T-helper 2 cell treated with Interferon-gamma antibody and Interleukin-4, amounts not matched to agents 100 ng/mL and 5 ng/mL, for 36 hours (primary cell): ENCODE data around the gene TMEM212. TPM values are rescaled to one million over a fixed set of nuclear protein-coding genes. Genes with fewer than 3 reads are reported as not detected.

Source experiments
- intact Hi-C: fragments of 100-400 bp; cut with micrococcal nuclease; formaldehyde crosslinking; loops from one replicate; pipeline ENCODE4 v1.15.1; 2023
- total RNA-seq: library from RNA; stranded (reverse); gene quantifications from 2 replicates; pipeline ENCODE4 v1.2.3, GENCODE V29; 2022

The TMEM212 gene
- total RNA-seq = not detected in 2 replicates

DNA sequence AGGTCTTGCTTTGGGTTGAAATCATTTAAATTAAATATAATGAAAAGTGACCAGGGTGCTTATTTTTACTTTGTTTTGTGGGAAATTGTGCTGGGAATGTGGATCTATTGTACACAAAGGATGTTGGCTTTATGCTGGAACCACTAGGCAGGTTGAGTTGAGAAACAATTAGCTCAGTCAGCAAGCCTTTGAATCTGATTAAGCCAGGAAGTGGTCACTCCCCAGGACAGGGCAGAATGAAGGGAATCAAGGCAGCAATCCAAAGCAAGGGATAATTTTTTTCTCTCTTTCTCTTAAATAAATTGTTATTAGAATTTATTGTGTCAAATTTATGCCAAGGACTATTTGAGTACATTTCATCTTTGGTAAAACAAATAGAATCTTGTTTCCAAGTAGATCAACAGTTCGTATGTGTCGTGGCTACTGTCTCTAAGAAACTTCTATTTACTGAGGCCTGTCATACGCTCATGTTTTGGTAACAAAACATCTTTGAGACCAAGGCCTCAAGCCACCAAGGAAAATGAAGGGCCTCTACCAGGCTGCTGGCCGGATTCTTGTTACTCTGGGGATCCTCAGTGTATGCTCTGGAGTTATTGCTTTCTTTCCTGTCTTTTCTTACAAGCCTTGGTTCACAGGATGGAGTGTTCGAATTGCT is at the start of gene TMEM212:
TMEM212 (plus strand) TSS at position 486 of the 655 bp plus-strand sequence; CDS start at position 521, 35 bp downstream.
- intact Hi-C loops = loop anchor here (10.0 kb wide), 1 partner anchor 262 kb away; no protein-coding TSS in a partner anchor

DNA sequence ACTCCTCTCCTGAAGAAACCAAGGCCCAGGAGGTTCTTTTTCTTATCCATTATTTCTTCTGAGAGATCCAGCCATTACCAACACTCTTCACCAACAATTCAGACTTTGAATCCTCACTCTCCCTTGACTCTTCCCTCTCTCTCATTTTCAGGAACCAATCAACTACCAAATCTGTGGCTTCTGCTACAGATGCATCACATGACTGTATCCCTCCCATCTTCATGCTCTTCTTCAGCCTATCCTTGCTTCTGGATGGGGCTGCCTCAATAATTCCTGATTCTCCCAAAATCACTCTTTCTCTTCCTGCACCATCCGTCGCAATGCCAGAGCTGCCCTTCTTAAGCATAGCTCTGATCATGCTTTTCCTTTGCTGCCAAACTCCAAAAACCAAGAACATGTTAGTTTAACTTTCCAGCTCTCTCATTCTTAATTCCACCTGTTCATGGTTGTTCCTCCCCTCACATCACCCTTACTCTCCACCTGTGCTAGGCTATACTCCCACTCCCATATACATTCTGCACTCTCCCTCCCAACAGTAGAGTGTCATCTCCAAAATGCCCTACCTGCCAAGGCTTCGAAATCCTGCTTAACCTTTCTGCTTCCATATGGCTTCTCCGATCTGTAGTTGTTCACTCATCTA is 46.4 kb upstream of the TMEM212 start:
- intact Hi-C loops = no loop called here

DNA sequence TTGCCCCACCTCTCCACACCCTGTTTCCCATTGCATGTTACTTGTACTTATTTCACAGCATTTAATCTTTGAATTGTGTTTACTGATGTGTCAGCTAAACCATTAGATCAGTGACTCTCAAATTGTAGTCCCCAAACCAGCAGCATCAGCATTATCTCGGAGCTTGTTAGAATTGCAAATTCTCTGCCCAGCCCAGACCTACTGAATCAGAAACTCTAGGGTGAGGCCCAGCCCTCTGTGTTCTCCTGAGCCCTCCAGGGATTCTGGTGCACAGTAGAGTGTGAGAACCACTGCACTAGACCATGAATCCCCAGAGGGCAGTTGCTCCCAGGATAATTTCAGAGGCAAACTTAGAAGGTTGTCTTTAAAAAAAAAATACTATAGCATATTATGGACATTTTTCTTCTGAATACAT is 45.9 kb upstream of the TMEM212 start:
- intact Hi-C loops = no loop called here

DNA sequence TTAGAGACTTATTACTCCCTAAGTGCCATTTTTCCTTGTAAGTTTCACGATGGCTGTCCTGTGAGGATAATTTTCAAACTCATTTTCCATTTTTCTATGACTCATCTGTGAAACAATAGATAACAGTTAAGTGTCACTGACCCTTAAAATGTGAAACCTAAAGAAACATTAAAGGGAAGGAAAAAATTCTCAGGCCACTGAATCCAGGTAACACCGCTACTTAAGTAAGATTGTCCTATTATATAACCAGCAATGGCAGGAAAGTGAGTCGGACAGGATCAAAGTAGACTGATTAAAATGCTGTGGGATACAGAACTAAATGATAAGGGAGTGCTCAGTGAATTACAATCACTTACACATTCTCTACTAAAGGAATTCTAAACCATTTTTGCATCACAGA is 45.3 kb upstream of the TMEM212 start:
- intact Hi-C loops = no loop called here

DNA sequence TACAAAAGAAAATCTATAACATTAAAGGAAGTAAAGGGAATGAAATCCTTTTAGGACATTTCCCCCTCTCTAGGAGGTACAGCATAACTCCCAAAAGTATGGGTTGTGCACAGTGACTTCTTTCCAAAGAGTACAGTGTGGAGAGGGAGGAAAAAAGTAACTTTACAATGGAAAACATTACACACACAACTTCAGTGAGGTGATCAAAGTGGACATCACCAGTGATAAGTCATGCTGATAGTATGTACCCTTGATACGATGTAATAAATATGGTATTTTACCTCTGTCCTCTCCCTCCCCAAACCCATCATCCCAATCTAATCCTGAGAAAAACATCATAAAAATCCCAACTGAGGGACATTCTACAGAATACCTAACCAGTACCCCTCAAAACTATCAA is 43.6 kb upstream of the TMEM212 start:
- intact Hi-C loops = no loop called here

DNA sequence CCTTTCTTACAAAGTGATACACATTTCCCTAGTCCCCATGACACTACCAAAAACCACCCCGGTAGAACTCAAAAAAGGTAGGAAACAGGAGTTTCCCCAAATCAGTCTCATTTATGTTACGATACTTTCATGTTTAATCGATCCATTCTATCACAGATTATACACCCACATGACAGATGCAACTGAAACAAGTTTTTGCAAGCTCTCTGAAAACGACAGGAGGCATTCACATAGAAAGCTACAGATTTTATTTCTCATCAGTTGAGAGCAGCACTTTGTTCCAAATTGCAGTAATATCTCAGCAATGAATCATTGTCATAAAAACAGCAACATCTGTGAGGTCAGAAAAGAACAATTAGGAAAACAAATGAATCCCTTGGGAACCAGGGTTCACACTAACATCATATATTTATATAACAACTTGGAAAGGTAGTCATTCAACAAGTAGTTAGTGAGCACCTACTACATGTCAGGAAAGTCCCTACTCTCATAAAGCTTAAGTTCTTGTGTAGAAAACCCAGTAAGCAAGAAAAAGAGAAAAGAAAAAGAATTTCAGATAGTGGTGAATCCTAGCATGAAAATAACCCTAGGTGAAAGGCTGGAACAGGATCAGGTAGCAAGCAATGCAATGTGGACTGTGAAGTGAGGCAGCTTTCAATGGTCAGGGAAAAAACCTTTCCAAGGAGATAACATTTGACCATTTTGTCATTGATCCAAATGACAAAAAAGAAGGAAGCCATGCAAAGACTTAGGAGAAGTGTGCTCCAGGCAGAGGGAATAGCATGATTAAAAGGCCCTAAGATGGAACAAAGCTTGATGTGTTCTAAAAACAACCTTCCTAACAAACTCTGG is 41.2 kb upstream of the TMEM212 start:
- intact Hi-C loops = loop anchor here (10.0 kb wide), 1 partner anchor 233 kb away; the partner anchor contains the start of gene FNDC3B

DNA sequence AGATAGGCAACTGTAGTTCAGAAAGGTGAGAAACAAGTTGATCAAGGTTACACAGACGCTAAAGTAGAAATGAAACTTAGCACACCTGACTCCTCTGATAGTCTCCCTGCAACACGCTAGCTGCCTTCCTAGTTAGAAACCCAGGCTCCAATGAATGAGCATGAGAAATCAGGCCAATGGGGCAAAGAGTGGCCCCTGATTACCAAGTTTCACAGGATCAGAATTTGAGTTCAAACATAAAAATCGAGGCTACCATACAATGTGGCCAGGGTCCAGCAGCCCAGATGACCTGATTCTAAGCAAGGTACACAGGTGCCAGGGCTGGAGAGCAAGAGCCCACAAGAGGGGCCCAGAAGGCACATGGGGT is 40.6 kb upstream of the TMEM212 start:
- intact Hi-C loops = loop anchor here (10.0 kb wide), 1 partner anchor 232 kb away; the partner anchor contains the start of gene FNDC3B

DNA sequence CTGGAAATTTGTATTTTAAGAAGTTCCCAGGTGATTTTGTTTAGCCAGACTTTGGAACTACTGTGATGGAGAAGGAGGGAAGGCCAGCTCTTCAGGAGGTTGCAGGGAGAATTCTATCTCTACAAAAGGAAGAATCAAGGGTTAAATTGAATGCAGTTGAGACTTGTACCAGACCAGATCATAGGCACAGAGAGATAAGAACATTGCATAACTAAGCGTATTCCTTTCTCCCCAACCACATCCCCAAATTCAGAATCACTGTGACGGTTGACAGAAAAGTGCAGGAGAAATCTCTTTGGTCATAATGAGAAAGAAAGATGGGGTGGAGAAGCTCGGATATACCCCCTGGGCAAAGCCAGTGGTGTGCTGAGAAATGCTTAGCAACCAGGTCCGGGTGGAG is 40.1 kb upstream of the TMEM212 start:
- intact Hi-C loops = loop anchor here (10.0 kb wide), 1 partner anchor 232 kb away; the partner anchor contains the start of gene FNDC3B

DNA sequence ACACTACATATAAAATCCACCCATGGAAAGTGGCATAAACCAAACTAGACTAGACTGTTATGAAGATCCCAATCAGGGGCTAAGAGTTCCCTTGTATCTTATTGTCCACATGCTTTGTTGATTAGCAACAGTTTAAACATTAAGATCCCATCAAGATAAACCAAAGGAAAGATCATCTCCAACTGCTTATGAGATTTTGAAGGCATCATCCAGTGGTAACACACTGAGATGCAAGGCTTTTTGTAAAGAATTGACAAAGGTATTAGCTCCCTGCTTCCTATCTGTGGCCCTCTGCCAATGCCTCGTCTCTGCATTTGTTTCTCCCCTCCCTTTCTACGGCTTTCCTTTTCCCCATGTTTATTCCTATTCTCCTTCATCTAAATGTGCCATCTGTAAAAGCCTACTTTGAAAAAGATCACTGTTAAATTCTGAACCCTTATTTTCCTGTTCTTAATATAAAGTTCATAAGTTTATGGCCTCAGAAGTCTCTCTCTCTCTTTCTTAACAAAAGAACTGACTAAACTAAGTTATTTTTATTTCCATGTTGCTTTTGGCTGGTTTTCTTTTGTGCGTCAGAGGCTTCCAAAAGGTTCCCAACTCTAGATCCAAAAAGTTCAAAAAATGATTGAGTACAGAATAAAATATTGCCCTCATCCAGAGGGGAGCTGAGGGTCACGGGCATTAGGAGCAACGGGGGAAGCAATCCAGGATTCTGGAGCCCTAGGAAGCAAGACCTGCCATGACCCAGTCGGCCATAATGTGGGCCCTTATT is 38.3 kb upstream of the TMEM212 start:
- intact Hi-C loops = loop anchor here (10.0 kb wide), 1 partner anchor 230 kb away; the partner anchor contains the start of gene FNDC3B

DNA sequence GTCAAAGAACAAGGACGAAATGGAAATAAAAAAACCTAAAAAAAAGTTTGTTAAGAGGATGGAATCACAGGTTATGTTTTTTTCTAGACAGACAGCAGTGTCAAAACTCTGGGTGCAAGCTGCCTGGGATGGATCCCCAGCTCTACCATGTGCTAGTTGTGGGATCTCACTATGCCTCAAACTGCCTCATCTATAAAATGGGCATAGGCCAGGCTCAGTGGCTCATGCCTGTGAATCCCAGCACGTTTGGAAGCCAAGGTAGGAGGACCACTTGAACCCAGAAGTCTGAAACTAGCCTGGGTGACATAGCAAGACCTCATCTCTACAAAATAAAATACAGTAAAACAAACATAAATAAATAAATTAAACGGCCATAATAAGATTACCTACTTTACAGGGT is 37.5 kb upstream of the TMEM212 start:
- intact Hi-C loops = loop anchor here (10.0 kb wide), 1 partner anchor 229 kb away; the partner anchor contains the start of gene FNDC3B

DNA sequence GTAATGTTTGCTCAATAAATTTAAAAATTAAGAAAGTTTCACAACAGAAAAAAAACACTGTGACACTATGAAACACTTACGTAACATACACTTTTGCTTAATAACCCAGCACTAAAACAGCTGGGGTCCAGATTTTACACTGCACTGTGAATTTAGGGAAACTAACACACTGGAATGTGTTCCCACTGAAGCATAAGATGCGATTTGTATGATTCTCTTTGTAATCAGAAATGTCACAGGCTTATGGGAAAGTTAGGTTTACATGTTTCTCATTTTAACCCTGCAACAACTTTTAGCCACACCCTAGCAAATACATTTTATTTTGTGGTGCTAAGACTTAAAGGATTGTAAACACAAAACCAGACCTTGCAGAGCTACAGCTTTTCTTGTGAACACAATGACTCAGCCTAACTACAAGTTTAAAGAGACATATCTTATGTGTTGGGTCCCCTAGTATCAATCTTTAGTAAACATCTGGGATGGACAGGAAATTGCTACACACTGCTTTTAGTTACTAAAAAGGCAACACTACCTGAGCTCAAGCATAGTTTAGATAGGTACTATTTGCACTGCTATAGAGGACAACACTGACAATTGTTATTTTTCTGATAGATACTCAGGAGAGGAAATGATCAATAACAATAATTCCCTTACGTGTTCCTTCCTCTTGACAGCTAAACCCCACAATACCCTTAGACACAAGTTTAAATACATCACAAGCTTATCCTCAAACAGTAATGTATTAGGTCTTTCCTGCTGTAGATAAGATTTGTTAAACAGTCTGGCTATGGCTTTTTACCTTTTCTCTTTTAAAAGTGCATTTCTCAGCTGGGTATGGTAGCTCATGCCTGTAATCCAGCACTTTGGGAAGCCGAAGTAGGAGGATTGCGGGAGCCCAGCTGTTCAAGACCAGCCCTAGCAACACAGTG is 36.7 kb upstream of the TMEM212 start:
- intact Hi-C loops = loop anchor here (10.0 kb wide), 1 partner anchor 228 kb away; the partner anchor contains the start of gene FNDC3B

DNA sequence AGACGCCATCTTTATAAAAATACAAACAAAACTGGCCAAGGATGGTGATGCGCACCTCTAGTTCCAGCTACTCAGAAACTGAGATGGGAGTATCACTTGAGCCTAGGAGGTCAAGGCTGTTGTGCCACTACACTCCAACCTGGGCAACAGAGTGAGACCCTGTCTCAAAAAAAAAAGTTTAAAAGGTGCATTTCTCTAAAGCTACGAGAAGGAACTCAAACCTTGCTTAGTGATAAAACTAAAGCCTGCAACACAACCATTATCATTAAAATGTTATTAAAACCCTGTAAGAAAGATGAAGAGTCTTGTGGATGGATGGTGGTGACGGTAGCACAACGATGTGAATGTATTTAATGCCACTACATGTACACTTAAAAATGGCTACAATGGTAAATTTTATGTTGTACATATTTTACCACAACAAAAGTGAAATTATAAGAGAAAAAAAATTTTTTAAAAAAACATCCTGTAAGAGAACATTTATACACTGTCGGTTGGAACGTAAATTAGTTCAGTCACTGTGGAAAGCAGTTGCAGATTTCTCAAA is 35.9 kb upstream of the TMEM212 start:
- intact Hi-C loops = loop anchor here (10.0 kb wide), 1 partner anchor 228 kb away; the partner anchor contains the start of gene FNDC3B

DNA sequence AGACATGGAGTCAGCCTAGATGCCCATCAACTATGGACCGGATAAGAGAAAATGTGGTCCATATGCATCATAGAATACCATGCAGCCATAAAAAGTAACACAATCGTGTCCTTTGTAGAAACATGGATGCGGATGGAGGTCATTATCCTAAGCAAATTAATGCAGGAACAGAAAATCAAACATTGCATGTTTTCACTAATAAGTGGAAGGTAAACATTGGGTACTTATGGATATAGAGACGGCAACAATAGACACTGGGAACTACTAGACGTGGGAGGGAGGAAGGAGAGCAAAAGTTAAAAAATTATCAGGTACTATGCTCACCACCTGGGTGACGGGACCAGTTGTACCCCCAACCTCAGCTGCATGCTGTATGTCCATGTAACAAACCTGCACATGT is 35.3 kb upstream of the TMEM212 start:
- intact Hi-C loops = loop anchor here (10.0 kb wide), 1 partner anchor 227 kb away; the partner anchor contains the start of gene FNDC3B

DNA sequence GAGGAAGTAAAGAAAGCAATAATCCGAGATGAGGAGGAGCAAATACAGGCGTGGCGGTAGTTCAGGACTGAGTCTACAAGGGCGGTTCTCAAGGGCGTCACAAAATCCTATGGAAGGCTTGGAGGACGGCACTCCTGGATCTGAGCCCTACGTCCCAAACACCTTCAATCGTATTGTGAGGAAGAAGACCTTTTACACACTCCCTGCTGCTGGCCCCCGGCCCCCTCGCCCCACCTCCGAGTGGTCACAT is 33.6 kb upstream of the TMEM212 start:
- intact Hi-C loops = loop anchor here (10.0 kb wide), 1 partner anchor 225 kb away; the partner anchor contains the start of gene FNDC3B

DNA sequence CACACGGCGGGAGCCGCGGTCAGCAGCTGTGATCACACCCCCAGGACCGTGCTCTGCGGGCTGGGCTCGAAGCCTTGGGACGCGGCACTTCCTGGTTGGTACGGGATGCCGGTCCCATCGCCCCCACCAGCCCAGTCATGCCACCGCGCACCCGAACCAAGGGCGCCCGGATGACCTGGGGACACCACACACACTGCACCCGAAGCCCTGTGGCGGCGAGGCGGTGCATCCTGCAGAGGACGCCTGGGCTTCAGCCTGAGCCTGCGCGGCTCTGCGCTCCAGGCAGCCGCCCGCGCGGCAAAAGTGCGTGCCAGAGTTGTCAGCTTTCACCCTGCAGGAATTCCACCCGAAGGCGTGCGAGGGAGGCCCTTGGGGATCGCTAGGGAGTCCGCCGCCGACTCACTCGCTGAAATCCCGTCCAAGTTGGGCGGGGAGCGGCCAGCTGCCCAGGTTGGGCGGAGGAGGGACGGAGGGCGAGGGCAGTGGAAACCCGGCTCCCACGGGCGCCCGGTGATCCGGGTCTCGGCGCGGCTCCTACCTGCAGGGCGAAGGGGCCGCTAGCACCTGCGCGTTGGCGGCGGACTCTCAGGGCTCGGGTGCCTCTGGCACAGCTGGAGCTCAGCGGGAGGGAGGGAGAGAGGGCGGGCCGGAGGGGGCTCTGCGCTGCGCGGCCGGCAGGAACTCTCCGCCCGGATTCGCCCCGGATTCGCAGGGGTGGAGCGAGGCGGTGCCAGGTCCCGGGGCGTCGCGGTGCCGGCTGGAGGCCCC is 33.1 kb upstream of the TMEM212 start, which contains the start of gene PLD1:
PLD1 (minus strand) TSS at position 623 of the 768 bp plus-strand sequence. CDS start 72,432 bp downstream, outside the sequence.
- intact Hi-C loops = loop anchor here (10.0 kb wide), 2 partner anchors 225 to 525 kb away; partner anchors contain the start of gene FNDC3B

DNA sequence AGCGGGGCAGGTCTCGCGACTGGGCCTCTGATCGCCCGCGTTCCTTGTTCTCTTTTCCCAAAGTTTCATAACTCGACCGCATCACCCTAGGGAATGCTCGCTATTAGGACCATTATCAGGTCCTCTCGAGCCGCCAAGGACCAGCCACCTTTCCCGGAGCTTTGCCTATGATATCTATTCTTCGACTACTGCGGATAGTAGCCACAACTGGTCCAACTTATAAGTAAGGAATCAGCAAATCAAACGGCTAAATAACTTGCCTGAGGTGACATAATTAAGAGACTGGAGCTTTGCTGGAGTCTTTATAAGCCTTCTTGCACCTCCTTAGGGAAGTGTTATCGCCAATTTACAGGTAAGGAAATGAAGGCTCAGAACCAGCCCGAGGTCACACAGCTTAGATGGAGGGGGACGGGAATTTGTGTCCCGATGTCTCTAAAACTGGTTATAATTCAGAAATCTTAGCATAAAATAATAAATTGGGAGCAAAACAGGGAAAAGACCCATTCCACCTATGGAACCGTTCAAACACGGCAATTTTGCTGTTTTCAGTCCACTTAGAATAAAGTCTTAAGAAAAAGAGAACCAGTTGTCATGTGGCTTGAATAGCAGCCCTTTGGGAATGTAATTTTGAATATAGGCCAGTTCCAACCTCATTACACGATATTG is 32.4 kb upstream of the TMEM212 start:
- intact Hi-C loops = loop anchor here (10.0 kb wide), 1 partner anchor 524 kb away; no protein-coding TSS in a partner anchor

DNA sequence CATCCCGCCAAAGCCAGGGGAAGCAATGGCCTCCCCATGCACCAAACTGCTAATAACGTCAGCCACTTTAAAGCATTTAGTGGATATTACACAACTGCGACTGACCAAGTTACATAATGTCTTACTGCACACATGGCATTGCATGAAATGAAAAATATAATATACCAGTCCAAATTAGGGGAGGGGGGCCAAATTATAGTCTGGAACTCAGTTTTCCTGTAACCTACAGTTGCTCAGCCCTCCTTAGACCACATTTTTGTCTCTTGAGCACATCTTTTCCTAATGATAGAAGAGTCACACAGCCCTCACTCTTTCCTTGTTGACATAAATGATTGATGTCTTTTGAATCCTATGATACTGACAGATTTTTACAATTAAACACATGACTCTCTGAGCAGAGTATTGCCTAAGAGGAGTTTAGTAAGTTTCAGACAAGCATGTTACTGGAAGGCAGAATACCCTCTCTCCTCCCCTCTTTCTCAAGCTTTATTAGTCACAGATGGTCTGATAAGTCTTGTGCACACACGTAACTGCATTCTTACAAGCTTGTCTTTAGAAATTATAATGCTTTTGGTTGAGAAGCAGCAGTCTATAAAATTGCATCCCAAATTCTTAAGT is 31.7 kb upstream of the TMEM212 start:
- intact Hi-C loops = loop anchor here (10.0 kb wide), 1 partner anchor 523 kb away; no protein-coding TSS in a partner anchor
